Activated CD4-positive, alpha-beta T cell treated with anti-CD3 and anti-CD28 coated beads for 4 hours (primary cell): ENCODE data around the gene STX16.

Source experiments
- DNase-seq, 2 donors: peaks; one replicate each; pipeline ENCODE4 v3.0.0-alpha.2; 2020

Gene STX16

GRCh38 chr20:58700121-58700821, 49.2 kb downstream of the STX16 start:
- DNase-seq: no peak

- DNase-seq: no peak
Observed at GRCh38 chr20:58700823-58701222, 49.7 kb downstream of the STX16 start.

- DNase-seq: no peak
Observed at GRCh38 chr20:58701431-58702160, 50.5 kb downstream of the STX16 start.

GRCh38 chr20:58702161-58702510, 51.1 kb downstream of the STX16 start:
- DNase-seq: no peak

GRCh38 chr20:58702859-58703648, 52.0 kb downstream of the STX16 start:
- no peak for DNase-seq

GRCh38 chr20:58703765-58704371, 52.8 kb downstream of the STX16 start:
- no peak for DNase-seq

GRCh38 chr20:58705208-58705926, 54.3 kb downstream of the STX16 start:
- no peak for DNase-seq

- DNase-seq: no peak
Observed at GRCh38 chr20:58706150-58706892, 55.2 kb downstream of the STX16 start.

GRCh38 chr20:58706975-58707681, 56.0 kb downstream of the STX16 start:
- DNase-seq: no peak

- no peak for DNase-seq
Observed at GRCh38 chr20:58707770-58708169, 56.7 kb downstream of the STX16 start.

- no peak for DNase-seq
Observed at GRCh38 chr20:58708246-58708931, 57.3 kb downstream of the STX16 start.

- no peak for DNase-seq
Observed at GRCh38 chr20:58709013-58709702, 58.1 kb downstream of the STX16 start.

- DNase-seq: no peak
Observed at GRCh38 chr20:58709703-58710039, 58.6 kb downstream of the STX16 start.

GRCh38 chr20:58710481-58711265, 59.6 kb downstream of the STX16 start:
- no peak for DNase-seq

GRCh38 chr20:58711266-58712051, 60.4 kb downstream of the STX16 start:
- no peak for DNase-seq

- no peak for DNase-seq
Observed at GRCh38 chr20:58712151-58712791, 61.2 kb downstream of the STX16 start.

- no peak for DNase-seq
Observed at GRCh38 chr20:58712806-58713731, 62.0 kb downstream of the STX16 start.
